CD4-positive, alpha-beta T cell (primary cell): ENCODE results near the gene CAMTA1. TPM values are rescaled to one million over a fixed set of nuclear protein-coding genes. Genes with fewer than 3 reads are reported as not detected.

Source experiments
- ATAC-seq: fragments of 200-7000 bp; cut with Tn5 transposase; one replicate; pipeline ENCODE4 v1.10.0; 2022; ENCODE audit warnings: mild to moderate bottlenecking; ENCODE audit not compliant: poor library complexity
- CTCF ChIA-PET: fragments of 350-600 bp; sonication (Branson Sonifier 250); formaldehyde crosslinking; loops from one replicate; lab custom pipeline; 2021; ENCODE audit warnings: antibody characterized with exemption, inconsistent platforms; lab: Charles Lee
- POLR2A ChIA-PET: fragments of 350-600 bp; sonication (Branson Sonifier 250); formaldehyde crosslinking; loops from one replicate; lab custom pipeline; 2021; ENCODE audit warnings: antibody characterized with exemption, inconsistent platforms; lab: Charles Lee
- DNase-seq, 14 experiments: peaks; one replicate each; pipeline ENCODE4 v3.0.0-alpha.2; 2013 to 2020; ENCODE audit warnings: mixed read lengths in 2 of 14
- H3K27ac ChIP-seq, 2 donors: one replicate each; pipeline versions ENCODE4 v1.5.1 to v1.7.0; 2013; ENCODE audit warnings: low read length in 2 of 2, low read depth in 1 of 2, mild to moderate bottlenecking in 1 of 2
- H3K27me3 ChIP-seq, 2 experiments: 1 replicate in 1 of 2; 2 replicates in 1 of 2; pipeline versions ENCODE4 v1.6.1 to v1.7.0; 2013; ENCODE audit warnings: low read length in 2 of 2, control low read depth in 1 of 2, mild to moderate bottlenecking in 1 of 2, moderate library complexity in 1 of 2; ENCODE audit not compliant: insufficient read depth in 2 of 2, control insufficient read depth in 1 of 2
- H3K36me3 ChIP-seq: one replicate; pipeline ENCODE4 v1.6.1; 2013; ENCODE audit warnings: low read length, control low read depth; ENCODE audit not compliant: insufficient read depth
- H3K4me1 ChIP-seq: one replicate; pipeline ENCODE4 v1.6.1; 2013; ENCODE audit warnings: low read length, control low read depth; ENCODE audit not compliant: insufficient read depth
- H3K4me3 ChIP-seq: one replicate; pipeline ENCODE4 v1.5.1; 2013; ENCODE audit warnings: mild to moderate bottlenecking, low read length, moderate library complexity
- H3K9me3 ChIP-seq, 2 experiments: 1 replicate in 1 of 2; 2 replicates in 1 of 2; pipeline versions ENCODE4 v1.6.1 to v1.7.0; 2013; ENCODE audit warnings: low read length in 2 of 2, mild to moderate bottlenecking in 2 of 2, control low read depth in 1 of 2, moderate library complexity in 1 of 2; ENCODE audit not compliant: control insufficient read depth in 1 of 2, insufficient read depth in 1 of 2
- H3K27ac Mint-ChIP-seq: one replicate; pipeline ENCODE4 v1.8.0; 2020; ENCODE audit warnings: mixed read lengths
- H3K27me3 Mint-ChIP-seq: one replicate; pipeline ENCODE4 v1.8.0; 2021; ENCODE audit warnings: mixed read lengths
- H3K36me3 Mint-ChIP-seq: one replicate; pipeline ENCODE4 v1.8.0; 2021; ENCODE audit warnings: low read depth, mixed read lengths
- H3K4me1 Mint-ChIP-seq: one replicate; pipeline ENCODE4 v1.8.0; 2021; ENCODE audit warnings: low read depth, mixed read lengths
- H3K4me3 Mint-ChIP-seq: one replicate; pipeline ENCODE4 v1.8.0; 2020; ENCODE audit warnings: mild to moderate bottlenecking, mixed read lengths
- H3K9me3 Mint-ChIP-seq: one replicate; pipeline ENCODE4 v1.8.0; 2020; ENCODE audit warnings: mixed read lengths
- intact Hi-C, 2 experiments: fragments of 100-400 bp; cut with DNase I in 1 of 2; cut with micrococcal nuclease in 1 of 2; formaldehyde crosslinking; loops; one replicate each; pipeline versions ENCODE4 v1.15.1 to v1.9.0; 2023 to 2025; cut with DNase I, micrococcal nuclease
- total RNA-seq, 174 experiments: library from RNA in 2 of 174; stranded (reverse) in 2 of 174; gene quantifications; one replicate each; pipeline ENCODE4 v1.2.3 and lab custom pipeline; 2021 to 2026
- TF ChIP-seq, protein P1 (sequence below): fragments of 200-600 bp; IDR thresholded peaks from one replicate; pipeline ENCODE4 v1.8.0; 2022; ENCODE audit warnings: antibody characterized with exemption, mild to moderate bottlenecking

The CAMTA1 gene
- total RNA-seq, 2 experiments from 2014 or later = 38.6 to 39.3 TPM

DNA sequence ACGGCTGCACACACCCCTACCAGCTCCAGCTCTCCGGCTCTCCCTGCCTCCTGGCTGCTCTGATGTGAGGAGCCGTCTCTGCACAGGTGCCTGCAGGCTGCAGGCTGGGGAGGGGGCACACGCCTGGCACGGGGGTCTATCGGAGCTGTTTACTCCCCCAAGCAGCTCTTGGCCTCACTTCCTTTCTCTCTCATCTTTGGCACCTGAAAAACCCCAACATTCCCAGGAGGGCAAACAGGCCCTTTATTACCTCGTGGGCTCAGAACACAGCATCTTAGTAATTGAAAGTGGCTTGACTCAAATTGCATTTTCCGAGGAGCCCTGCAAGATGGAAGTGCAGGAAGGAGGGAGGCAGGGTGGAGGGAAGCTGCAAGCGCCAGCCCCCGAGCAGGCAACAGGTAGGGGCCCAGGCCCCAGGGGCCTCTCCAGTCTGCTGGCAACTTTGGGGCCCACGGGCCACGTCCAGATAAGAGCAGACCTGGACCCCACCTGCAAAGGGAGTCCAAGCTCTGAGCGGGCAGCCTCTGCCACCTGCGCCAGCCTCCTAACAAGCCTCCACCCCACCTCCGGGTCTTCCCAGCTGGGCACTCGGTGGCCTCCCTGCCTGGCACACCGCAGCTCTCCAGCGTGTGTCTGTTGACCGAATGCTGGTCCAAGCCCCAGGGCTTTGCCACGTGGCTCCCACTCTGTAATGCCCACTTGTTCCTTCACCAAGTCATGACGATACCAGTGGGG lies 722.2 kb downstream of the CAMTA1 start:
- CTCF ChIA-PET = no interaction called here
- no peaks in the 10 kb centered on the region for H3K9me3 Mint-ChIP-seq

DNA sequence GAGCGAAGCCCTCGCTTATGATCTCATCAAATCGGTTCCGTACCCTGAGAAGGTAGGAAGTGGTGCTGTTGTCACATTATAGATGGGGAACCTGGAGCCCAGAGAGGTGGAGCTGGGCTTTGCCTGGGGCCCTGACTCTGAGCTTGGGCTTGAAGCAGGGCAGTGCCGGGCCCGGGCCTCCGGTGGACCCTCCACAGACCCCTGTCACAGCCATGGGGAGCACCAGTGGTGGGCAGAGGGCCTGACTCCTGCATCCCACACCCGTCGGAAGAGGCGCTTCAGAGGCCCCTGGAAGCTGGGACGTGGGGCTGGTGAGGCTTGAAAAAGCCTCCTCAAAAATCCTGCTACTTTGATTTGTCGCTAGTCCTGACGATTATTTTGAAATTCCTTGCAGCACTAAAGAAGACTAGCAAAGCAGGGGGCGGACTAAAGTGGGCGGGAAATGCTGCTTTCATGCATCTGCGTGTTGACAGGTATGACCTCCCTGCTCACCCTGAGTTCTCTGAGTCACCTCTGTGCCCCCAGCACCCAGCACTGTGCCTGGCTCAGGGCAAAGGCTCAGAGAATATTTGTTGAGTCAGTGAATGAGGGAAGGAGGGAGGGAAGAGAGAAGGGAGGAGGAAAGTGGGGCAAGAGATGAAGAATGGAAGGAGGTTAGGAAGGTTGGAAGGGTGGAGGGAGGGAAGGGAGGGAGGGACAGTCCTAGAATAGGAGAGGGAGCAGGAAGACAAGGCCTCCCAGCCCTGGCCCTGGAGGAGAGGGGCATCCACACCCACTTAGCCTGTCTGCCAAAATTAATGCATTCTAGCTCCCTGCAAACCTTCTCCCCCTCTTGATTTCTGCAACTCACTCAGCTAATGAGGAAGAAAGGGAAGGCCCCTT lies 723.0 kb downstream of the CAMTA1 start:
- intact Hi-C loops = no loop called here
- H3K36me3 Mint-ChIP-seq = no peaks in the 10 kb centered on the region
- H3K27ac ChIP-seq = no peak overlapping the region
- H3K9me3 ChIP-seq = peaks cover 0 to 15% of the 10 kb centered on the region in 2 experiments
- H3K4me3 Mint-ChIP-seq = no peak overlapping the region
- H3K4me1 ChIP-seq = no peaks in the 10 kb centered on the region
- DNase-seq (no peak), ATAC-seq (no peak)
- peaks cover 0 to 7% of the 10 kb centered on the region in 2 experiments for H3K27me3 ChIP-seq
- H3K27ac Mint-ChIP-seq = no peak overlapping the region
- no peaks in the 10 kb centered on the region for H3K36me3 ChIP-seq
- ChIA-PET POLR2A (no interaction called here), CTCF (no interaction called here)
- H3K4me1 Mint-ChIP-seq = no peaks in the 10 kb centered on the region
- H3K4me3 ChIP-seq = no peak overlapping the region
- H3K9me3 Mint-ChIP-seq = no peaks in the 10 kb centered on the region
- peaks cover 13% of the 10 kb centered on the region for H3K27me3 Mint-ChIP-seq
- TF ChIP-seq, protein P1, sequence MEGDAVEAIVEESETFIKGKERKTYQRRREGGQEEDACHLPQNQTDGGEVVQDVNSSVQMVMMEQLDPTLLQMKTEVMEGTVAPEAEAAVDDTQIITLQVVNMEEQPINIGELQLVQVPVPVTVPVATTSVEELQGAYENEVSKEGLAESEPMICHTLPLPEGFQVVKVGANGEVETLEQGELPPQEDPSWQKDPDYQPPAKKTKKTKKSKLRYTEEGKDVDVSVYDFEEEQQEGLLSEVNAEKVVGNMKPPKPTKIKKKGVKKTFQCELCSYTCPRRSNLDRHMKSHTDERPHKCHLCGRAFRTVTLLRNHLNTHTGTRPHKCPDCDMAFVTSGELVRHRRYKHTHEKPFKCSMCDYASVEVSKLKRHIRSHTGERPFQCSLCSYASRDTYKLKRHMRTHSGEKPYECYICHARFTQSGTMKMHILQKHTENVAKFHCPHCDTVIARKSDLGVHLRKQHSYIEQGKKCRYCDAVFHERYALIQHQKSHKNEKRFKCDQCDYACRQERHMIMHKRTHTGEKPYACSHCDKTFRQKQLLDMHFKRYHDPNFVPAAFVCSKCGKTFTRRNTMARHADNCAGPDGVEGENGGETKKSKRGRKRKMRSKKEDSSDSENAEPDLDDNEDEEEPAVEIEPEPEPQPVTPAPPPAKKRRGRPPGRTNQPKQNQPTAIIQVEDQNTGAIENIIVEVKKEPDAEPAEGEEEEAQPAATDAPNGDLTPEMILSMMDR = no peak

More for the DNA sequence above, 722.2 kb downstream of the CAMTA1 start:
- Histone ChIP-seq H3K9me3 (peaks cover 0 to 15% of the 10 kb centered on the region in 2 experiments), H3K4me3 (no peak overlapping the region), H3K36me3 (no peaks in the 10 kb centered on the region), H3K27me3 (peaks cover 0 to 7% of the 10 kb centered on the region in 2 experiments), H3K4me1 (no peaks in the 10 kb centered on the region), H3K27ac (no peak overlapping the region)
- H3K4me1 Mint-ChIP-seq = no peaks in the 10 kb centered on the region
- peaks cover 6% of the 10 kb centered on the region for H3K27me3 Mint-ChIP-seq
- TF ChIP-seq, protein P1 = no peak
- POLR2A ChIA-PET = no interaction called here
- H3K36me3 Mint-ChIP-seq = no peaks in the 10 kb centered on the region
- ATAC-seq = no peak
- no peak for DNase-seq
- intact Hi-C loops = no loop called here
- H3K27ac Mint-ChIP-seq = no peak overlapping the region
- H3K4me3 Mint-ChIP-seq = no peak overlapping the region

DNA sequence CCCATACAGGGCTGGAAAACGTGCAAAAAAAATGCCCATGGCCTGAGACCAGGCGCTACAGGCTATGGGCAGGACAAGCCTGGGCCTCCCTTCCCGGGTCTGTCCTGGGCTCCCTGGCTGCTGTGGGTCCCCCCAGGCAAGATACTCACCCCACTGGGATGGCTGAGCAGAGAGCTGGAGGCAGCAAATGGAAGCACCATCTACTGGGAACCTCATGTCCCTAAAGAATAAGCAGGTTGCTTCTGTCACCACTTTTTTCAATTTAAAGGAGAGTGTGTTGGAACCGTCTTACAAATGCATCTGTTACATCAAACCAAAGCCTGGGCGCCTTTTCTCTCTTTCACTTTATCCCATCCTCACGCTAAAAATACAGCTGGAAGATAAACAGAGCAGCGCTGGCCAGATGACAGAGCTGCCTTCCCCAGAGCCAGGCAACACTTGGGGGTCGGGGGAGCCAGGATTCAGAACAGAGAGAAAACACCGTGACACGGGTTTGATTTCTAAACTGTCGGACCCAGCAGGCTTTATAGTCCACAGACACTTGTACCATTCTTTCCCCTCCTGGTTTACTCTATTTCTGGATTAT lies 723.8 kb downstream of the CAMTA1 start:
- POLR2A ChIA-PET = no interaction called here
- TF ChIP-seq, protein P1 = no peak
- H3K36me3 Mint-ChIP-seq = no peaks in the 10 kb centered on the region
- DNase-seq = no peak
- CTCF ChIA-PET = no interaction called here
- H3K36me3 ChIP-seq = no peaks in the 10 kb centered on the region
- no peak overlapping the region for H3K27ac Mint-ChIP-seq
- H3K9me3 Mint-ChIP-seq = no peaks in the 10 kb centered on the region
- peaks cover 15% of the 10 kb centered on the region for H3K27me3 Mint-ChIP-seq
- no peak for ATAC-seq
- intact Hi-C loops = no loop called here
- no peak overlapping the region for H3K4me3 ChIP-seq
- peaks cover 0 to 14% of the 10 kb centered on the region in 2 experiments for H3K9me3 ChIP-seq
- H3K27me3 ChIP-seq = peaks cover 0 to 9% of the 10 kb centered on the region in 2 experiments
- H3K27ac ChIP-seq = no peak overlapping the region
- no peaks in the 10 kb centered on the region for H3K4me1 ChIP-seq
- no peak overlapping the region for H3K4me3 Mint-ChIP-seq
- no peaks in the 10 kb centered on the region for H3K4me1 Mint-ChIP-seq
